HG03108 (cell line): Measurements from ENCODE around the gene GRIN2D.

Source experiments
- ATAC-seq: cut with Tn5 transposase; IDR thresholded peaks from one replicate; pipeline ENCODE4 v1.9.1; 2021; ENCODE audit warnings: moderate library complexity; ENCODE audit not compliant: unreplicated experiment

The GRIN2D gene

DNA sequence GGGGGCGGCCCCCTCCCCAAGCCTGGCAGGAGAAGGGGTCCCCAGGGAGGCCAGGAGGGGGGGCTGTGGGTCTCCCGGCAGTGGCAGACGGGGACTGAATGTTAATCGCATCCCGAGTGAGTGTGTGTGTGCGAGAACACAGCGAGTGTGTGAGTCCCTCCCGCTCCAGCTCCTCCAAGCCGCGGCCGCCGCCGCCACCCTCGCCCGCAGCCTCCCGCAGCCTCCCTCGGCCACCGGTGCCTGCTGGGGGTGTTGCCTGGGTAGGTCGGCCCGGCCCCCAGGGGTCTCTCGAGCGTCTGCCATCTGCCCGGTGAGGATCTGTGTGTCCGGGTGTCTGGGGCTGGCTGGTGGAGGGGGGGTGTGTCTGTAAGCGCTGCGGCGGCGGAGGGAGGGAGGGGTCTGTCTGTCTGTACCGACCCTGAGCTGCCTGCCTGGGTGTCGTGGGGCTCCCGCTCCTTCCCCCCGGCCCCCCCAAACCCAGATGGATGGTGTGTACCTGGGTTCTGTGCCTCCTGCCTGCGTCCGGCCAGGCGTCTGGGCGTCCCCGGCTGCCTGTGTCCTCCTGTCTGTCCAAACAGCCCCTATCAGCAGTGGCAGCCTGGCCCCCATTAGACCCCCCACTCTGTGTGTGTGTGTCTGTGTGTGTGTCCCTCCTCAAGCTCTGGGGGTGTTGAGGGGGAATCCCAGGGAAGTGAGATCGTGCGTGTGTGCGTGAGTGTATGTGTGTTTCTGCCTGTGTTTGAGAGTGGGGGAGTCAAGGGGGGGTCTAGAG is at the start of gene GRIN2D:
Gene GRIN2D, plus strand, starts transcription at position 110 of the 772 bp plus-strand sequence. CDS start 4,725 bp downstream, outside the sequence.
- ATAC-seq, result no peak

DNA sequence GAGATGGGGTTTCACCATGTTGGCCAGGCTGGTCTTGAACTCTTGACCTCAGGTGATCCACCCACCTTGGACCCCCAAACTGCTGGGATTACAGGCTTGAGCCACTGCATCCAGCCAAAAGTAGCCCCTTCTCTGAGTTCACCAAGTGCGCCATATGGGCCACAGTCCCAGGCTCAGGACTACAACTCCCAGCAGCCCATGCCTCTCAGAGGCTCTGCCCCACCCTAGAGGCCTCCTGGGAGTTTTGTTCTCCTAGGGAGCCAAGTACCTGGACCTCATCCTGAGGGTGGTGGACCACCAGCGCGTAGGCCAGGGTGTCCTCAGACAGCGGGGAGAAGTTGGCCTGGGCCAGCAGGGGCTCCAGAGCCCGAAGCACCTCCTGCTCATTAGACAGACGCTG is 48.6 kb upstream of the GRIN2D start:
- no peak for ATAC-seq

DNA sequence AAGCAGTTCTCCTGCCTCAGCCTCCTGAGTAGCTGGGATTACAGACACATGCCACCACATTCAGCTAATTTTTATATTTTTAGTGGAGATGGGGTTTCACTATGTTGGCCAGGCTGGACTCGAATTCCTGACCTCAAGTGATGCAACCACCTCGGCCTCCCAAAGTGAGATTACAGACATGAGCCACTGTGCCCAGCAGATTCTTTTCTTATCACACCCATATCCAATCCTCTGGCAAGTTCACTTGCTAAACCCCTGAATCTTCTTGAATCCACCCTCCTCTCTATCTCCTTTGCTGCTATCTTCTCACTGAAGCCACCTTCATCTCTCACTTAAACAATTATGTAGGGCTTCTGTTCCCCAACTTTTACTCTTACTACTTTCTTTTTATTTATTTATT is 47.3 kb upstream of the GRIN2D start:
- no peak for ATAC-seq

DNA sequence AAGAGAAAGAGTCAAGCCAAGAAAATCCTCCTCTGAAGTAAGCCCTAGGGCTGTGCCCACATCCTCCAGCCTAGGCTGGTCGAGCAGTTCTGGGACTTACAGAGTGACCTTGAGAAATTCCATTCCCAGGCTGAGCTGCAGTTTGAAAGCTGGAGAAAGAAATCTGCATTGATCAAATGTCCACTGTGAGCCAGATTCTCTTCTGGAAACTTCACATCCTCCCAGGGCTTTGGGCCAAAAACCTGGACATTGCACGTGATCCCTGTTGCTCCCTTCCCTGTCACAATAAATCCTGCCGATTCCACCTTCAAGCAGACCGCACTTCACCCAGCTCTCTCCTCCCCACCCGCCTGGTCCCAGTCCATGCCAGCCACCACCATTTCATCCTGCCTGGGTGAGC is 45.4 kb upstream of the GRIN2D start:
- ATAC-seq, result no peak

DNA sequence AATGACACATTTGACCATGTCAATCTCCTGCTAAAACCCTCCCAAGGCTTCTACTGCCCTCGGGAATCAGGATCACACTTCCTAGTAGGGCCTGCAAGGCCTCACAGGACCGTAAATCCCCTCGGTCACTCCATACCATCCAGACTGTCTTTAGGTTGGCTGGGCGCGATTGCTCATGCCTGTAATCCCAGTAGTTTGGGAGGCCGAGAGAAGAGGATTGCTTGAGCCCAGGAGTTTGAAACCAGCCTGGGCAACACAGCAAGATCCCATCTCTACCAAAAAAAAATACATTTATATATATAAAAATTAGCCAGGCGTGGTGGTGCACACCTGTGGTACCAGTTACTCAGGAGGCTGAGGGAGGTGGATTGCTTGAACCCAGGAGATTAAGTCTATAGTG is 44.7 kb upstream of the GRIN2D start:
- ATAC-seq, result no peak

DNA sequence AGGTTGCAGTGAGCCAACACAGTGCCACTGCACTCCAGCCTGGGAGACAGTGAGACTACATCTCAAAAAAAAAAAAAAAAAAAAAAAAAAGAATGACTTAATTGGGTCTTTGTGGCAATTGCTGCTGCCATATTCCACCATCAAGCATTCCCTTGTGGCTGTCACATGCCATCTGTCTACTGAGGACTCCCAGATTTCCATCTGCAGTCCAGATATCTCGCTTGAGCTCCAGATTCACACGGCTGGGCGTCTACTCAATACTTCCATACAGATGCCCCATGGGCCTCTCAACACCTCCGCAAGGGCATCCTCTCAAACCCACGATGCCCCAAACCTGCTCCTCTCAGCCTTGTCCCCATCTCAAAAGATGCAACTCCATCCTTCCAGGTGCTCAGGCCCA is 42.6 kb upstream of the GRIN2D start:
- ATAC-seq, result no peak

DNA sequence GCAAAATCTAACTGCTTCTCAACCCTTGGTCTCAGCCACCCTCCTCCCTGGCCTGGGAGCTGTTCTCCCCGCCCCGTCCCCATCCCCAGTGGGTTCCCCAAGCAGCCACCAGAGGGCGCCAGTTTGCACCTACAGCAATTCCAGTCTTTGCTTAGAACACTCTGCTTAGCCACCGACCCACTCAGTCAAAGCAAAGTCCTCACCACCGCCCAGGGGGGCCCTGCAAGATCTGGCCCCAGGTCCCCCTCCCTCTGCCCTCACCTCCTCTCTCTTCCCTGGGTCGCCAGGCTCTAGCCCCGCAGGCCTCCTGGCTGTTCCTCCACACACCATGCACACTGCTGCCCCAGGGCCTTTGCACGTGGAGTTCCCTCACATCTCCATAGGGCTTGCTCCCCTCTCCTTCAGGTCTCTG is 42.1 kb upstream of the GRIN2D start:
- no peak for ATAC-seq

DNA sequence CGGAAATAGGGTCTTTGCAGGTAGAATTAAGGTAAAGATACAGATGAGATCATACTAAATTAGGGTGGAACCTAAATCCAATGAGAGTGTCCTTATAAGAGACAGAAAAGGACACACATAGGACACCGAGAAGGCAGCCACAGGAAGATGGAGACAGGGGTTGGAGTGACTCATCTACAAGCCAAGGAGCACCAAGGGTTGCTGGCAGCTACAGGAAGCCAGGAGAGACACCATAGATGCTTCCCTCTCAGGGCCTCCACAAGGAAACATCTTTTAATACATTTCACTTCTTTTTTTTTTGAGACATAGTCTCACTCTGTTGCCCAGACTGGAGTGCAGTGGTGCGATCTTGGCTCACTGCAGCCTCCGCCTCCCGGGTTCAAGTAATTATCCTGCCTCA is 39.8 kb upstream of the GRIN2D start:
- ATAC-seq, result no peak

DNA sequence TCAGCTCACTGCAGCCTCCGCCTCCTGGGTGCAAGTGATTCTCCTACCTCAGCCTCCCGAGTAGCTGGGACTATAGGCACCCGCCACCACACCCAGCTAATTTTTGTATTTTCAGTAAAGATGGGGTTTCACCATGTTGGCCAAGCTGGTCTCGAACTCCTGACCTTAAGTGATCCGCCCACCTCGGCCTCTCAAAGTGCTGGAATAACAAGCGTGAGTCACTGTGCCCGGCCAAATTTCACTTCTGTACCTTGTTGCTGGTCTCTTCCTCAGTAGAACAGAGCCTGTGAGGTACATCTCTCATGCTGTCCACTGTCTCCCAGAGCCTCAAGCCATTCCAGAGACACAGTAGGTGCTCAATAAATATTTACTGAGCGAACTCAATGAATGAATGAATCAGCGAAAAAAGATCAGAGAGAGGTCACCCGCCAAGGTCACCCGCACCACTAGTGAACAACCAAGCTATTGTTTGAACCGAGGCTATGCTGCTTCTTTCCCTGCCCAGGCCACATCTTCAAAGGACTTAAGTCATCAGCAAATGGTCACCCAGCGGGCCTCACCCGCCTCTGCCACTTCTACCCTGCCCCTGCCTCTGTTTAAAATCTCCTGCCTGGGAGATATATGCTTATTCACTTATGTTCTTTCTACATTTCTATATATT is 39.0 kb upstream of the GRIN2D start:
- no peak for ATAC-seq

DNA sequence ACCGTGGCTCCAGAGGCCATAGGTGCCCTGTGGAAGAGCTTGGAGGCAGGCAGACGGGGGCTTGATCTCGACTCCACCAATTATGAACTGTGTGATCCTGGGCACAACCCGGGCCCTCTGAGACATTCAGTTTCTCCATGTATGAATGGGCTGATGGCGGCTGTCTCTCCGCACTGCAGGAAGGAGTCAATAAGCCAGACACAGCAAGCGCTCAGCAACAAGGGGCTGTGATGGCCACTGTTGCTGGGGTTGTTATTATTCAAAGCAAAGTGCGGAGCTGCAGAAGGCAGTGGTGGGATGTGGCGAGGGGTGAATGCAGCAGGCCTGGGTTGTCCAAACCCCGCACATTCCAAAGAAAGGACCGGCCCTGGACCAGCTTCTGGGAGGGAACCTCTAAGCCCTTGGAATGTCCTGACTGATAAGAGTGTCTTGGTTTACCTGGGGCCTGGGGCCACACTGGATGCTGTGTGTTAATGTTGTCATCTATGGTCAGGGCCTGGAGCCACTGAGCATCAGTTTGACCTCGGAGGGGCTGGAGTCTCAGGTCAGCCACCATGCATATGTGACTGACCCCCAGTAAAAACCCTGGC is 38.0 kb upstream of the GRIN2D start:
- no peak for ATAC-seq

DNA sequence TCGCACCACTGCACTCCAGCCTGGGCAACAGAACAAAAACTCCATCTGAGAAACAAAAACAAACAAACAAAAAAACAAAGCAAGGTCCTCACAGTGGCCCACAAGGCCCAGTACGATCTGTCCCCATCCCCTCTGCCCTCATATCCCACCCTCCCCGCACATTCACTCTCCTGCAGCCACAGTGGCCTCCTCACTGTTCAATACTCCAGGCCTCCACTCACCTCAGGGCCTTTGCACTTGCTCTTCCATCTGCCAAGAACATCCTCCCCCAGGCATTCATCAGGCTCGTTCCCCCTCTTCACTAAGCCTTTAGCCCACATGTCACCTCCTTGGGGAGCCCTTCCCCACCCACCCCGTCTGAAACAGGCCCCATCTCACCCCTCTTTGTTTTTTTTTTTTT is 34.3 kb upstream of the GRIN2D start:
- ATAC-seq, result no peak

DNA sequence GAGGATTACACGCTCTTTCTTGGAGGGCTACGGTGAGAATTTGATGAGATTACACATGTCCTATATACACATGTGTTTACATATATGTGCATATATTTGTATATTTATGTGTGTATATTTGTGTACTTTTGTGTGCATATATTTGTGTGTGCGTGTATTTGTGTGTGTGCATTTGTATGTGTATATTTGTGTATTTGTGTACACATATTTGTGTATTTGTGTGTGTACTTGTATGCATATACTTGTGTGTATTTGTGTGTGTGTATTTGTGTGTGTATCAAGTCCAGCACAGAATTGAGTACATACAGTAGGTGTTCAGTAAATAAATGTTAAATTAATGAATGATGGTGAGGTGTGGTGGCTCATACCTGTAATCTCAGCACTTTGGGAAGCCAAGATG is 31.6 kb upstream of the GRIN2D start:
- ATAC-seq, result no peak

DNA sequence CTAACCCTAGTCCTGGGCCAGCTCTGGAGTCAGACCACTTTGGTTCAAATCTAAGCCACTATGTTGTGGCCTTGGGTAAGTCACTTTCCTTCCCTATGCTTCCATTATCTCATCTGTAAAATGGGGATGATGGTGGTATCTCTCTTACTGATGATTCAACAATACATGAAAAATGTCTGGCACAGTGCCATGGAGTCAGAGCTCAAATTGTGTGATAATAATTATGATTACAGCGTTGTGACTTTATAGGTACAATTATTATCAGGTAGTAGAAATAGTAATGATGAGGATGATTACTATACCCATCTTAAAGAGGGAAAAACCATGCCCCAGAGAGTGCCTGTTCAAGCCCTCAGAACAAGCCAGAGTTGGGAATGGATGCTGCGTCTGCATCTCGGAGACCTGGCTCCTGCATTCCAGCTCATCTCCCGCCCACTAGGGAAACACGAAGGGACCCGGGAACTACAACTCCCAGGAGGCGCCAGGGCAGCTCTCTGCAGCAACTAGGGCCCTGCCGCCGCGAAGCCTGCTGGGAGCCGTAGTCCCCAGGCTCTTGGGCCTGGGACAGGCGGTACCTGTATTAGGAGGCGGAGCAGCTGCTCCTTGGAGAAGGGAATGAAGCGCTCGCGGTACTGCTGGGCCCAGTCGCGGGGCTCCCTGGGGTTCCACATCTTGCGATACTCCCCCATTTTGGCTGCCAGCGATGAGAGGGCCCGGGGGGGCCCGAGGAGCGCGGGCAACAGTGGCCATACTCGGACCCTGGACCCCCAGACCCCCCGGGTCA is 30.6 kb upstream of the GRIN2D start:
- ATAC-seq, result peak; percentile 45

DNA sequence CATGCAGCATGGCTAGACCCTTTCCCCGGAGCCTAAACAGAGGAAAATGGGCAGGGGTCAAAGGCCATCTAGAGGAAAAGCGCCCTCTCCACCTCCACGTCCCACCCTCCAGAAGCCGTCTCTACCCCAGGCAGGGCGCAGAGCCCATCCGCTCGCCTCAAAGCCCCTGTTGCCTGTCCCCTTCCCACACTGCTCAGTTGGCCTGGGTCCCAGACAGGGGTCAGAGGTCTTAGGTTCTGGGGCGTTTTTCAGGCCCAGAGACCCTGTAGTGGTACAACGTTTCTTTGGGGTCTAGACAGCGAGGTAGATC is 30.0 kb upstream of the GRIN2D start:
- ATAC-seq, result no peak

DNA sequence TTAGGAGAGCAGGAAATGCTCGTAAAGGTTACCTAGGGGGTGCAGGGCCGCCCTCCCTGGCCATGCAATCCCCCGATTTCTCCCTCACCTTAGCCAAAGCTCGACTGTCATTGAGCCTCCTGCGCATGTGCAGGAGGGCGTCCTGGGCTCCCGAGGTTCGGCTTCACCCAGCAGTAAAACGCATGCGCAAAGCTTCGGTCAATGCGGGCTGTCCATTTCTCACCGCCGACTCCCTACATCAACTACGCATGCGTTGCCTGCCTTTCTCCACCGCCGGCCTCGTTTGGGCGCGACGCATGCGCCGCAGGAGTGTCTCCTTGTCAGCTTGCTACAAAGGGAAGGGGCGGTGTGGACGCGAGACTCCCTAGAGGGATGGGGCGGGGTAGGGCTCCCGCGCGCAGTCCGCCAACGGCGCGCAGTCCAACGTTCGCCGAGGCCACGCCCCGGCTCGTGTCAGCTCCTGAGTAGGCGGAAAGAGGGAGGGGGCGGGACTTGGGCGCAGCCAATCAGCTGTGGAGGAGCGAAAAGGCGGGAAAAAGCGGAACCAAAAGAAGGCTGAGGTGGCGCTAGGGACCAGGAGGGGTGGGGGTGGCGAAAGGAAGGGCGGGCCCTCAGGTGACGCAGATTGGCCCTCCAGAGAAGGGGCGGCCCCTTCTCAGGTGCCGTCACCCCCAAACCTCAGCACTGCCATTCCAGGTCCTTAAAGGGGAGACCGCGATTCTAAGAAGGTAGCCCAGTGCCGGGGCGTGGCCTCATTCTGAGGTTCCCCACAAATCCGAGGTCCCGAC is 29.5 kb upstream of the GRIN2D start, which contains the start of the genes SYNGR4 and TMEM143:
Gene SYNGR4, plus strand, starts transcription at position 558 of the 788 bp plus-strand sequence. CDS start 1,476 bp downstream, outside the sequence.
Gene TMEM143, minus strand, starts transcription at position 131 of the 788 bp plus-strand sequence. Its CDS starts 20 bp downstream, at position 111.
- peak; percentile 84 for ATAC-seq

DNA sequence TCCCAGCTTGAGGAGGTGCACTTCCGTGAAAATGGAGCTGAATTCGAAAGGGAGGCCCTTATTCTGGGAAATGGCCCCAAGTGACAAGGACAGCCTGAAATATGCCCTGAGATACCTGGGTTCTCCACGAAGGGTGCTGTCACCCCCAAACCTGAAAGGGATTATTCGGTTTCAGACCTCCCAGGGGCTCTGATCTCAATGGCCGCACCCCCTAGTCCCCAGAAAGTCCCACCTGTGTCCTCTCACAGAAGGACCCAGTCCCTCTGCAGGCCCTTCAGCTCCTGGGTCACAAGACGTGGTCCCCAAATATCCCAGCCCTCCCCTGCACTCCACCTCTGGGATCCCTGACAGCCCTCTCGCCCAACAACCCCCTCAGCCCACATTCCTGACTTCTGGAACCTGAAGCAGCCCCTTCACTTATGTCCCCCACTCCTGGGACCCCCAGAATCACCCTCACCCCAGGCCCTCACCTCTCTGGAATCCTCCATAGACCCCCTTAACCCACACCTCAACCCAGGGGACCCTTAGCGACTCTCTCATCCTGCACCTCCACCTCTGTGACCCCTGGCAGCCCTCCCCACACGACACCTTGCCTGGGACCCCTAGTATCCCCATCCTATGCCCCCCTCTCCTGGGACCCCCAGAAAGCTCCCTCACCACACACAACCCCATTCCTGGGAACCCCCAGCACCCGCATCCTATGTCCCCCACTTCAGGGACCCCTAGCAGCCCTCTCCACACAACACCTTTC is 28.7 kb upstream of the GRIN2D start:
- ATAC-seq, result no peak

DNA sequence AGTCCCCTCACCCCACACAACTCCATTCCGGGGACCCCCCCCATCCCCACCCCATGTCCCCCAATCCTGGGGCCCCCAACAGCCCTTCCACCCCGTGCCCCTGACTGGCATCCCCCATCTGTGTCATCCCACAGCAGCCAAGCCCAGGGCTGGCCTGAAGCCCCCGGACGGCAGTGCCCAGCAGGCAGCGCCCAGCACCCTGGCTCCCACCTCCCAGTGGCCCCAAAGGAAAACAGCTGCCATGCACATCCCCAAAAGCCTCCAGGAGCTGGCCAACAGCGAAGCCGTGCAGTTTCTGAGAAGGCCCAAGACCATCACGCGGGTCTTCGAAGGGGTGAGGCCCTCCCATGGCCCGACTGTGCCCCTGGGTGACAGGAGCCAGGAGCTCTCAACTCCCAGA is 27.9 kb upstream of the GRIN2D start:
- ATAC-seq, result no peak

DNA sequence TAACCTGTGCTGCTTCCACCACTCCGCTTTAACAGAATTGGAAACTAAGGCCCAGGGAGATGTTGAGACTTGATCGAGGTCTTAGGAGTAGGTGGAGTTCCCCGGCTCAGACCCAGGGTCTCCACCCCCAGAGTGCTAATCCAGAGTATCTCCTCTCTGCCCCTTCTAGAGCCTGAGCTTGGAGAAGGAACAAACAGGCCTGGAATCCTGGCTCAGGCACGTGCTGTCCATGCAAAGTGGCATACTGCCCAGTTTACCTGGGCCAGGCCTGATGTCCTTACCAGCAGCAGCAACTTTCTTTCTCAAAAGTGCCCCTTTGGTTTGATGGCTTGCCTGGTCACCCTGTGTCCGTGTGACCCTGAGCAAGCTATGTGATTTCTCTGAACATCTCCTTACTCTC is 25.6 kb upstream of the GRIN2D start:
- no peak for ATAC-seq

DNA sequence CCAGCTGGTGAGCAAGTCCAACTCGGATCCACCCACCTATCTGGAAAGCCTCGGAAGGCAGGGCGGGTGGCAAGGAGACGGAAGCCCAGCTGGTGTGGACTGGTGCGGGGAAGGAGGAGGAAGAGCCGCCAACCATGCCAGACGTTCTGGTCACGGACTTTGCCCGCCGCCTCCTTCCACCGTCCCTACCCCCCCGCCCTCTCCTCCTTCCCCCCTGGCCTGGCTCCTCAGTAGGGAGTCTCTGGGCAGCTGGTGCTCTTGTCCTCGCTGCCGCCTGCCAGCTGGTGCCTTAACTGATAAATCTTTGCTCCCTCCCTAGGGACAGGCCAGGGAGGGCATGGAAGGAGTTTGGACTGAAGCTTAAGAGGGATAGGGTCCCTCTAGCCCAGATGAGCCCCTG is 24.5 kb upstream of the GRIN2D start:
- ATAC-seq, result no peak

DNA sequence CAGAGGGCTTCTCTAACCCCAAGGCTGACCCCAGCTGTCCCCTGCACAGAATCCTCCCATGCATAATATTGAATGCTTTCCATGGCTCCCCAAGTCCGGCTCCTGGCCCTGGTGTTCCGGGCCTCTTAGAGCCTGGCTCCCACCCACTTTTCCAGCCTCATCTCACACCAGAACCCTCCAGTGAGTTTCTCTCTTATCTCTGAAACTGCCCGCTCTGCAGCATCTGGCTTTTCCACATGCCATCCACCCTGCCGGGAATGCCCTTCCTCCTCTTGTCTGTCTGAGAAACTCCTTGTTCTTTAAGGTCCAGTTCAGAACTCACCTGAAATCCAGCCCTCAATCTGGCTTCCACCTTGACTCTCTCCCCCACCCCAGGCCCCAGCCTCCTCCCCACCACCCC is 22.5 kb upstream of the GRIN2D start:
- no peak for ATAC-seq
